T-helper 17 cell (primary cell): ENCODE results near the gene CCL24. TPM values are rescaled to one million over a fixed set of nuclear protein-coding genes. Genes with fewer than 3 reads are reported as not detected.
"Not testable (repeated sequence)": the region's sequence is repeated elsewhere in the genome, so short reads cannot be mapped to it uniquely, and the experiment has no call there.

ENCODE experiments used
- ATAC-seq: fragments of 150-1000 bp; cut with Tn5 transposase; 2 replicates; pipeline ENCODE4 v1.10.0; 2021; ENCODE audit warnings: mild to moderate bottlenecking, moderate library complexity
- DNase-seq, 3 donors: peaks; one replicate each; pipeline versions ENCODE4 v3.0.0 to v3.0.0-alpha.2; 2020 to 2021
- H3K9me3 ChIP-seq: one replicate; pipeline ENCODE4 v1.7.0; 2013; ENCODE audit warnings: low read length, mild to moderate bottlenecking; ENCODE audit not compliant: control insufficient read depth, poor library complexity, severe bottlenecking
- H3K27ac Mint-ChIP-seq: one replicate; pipeline ENCODE4 v1.8.0; 2022; ENCODE audit warnings: mild to moderate bottlenecking, moderate library complexity, mixed read lengths
- H3K27me3 Mint-ChIP-seq: one replicate; pipeline ENCODE4 v1.8.0; 2022; ENCODE audit warnings: mixed read lengths
- H3K36me3 Mint-ChIP-seq: one replicate; pipeline ENCODE4 v1.8.0; 2022; ENCODE audit warnings: low read depth, mixed read lengths
- H3K4me1 Mint-ChIP-seq: one replicate; pipeline ENCODE4 v1.8.0; 2022; ENCODE audit warnings: mild to moderate bottlenecking, mixed read lengths
- H3K4me3 Mint-ChIP-seq: one replicate; pipeline ENCODE4 v1.8.0; 2022; ENCODE audit warnings: mild to moderate bottlenecking, moderate library complexity, mixed read lengths
- total RNA-seq, 4 donors: library from RNA in 2 of 4; stranded (reverse) in 2 of 4; gene quantifications; one replicate each; pipeline ENCODE4 v1.2.3 and lab custom pipeline; 2022 to 2026

CCL24 gene
- total RNA-seq, 2 donors from 2014 or later = not detected

DNA sequence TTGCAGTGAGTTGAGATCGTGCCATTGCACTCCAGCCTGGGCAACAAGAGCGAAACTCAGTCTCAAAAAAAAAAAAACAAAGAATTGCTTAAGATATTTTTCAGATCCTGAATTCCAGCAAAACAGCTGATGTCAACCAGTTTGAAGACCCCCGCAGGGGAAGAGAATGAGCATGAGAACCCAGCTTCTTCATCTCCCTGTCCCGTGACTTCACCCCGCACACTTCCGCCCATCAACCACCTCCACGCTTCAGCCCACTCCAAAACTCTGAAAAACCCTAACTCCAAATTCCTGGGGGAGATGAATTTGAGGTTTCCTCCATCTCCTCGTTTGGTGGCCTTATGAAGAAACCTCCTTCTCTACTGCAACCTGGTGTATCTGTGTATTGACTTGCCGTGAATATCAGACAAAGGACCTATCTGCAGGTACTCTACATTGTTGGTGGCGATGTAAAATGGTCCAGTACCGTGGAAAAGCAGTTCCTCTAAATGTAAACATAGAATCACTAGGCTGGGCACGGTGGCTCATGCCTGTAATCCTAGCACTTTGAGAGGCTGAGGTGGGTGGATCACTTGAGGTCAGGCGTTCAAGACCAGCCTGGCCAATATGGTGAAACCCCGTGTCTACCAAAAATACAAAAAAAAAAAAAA is 24.8 kb upstream of the CCL24 start:
- H3K4me3 Mint-ChIP-seq, DNase-seq, H3K4me1 Mint-ChIP-seq, H3K36me3 Mint-ChIP-seq, H3K27ac Mint-ChIP-seq, H3K27me3 Mint-ChIP-seq, ATAC-seq, H3K9me3 ChIP-seq: not testable (repeated sequence)

DNA sequence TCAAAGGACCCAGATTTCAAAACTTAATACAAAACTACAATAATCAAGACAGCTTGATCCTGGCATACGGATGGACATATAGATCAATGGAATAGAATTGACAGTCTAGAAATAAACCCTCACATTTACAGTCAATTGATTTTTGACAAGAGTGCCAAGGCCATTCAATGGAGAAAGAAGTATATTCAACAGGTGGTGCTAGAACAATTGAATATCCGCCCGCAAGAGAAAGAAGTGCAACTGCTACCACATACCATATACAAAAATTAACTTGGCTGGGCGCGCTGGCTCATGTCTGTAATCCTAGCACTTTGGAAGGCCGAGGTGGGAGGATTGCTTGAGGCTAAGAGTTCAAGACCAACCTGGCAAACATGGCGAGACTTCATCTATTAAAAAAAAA is 23.2 kb upstream of the CCL24 start:
- H3K4me3 Mint-ChIP-seq = no peak overlapping the region
- H3K36me3 Mint-ChIP-seq = peaks cover 2% of the 10 kb centered on the region
- H3K4me1 Mint-ChIP-seq = no peaks in the 10 kb centered on the region
- no peaks in the 10 kb centered on the region for H3K9me3 ChIP-seq
- no peak for DNase-seq
- no peak overlapping the region for H3K27ac Mint-ChIP-seq
- ATAC-seq = no peak
- H3K27me3 Mint-ChIP-seq = peaks cover 9% of the 10 kb centered on the region

DNA sequence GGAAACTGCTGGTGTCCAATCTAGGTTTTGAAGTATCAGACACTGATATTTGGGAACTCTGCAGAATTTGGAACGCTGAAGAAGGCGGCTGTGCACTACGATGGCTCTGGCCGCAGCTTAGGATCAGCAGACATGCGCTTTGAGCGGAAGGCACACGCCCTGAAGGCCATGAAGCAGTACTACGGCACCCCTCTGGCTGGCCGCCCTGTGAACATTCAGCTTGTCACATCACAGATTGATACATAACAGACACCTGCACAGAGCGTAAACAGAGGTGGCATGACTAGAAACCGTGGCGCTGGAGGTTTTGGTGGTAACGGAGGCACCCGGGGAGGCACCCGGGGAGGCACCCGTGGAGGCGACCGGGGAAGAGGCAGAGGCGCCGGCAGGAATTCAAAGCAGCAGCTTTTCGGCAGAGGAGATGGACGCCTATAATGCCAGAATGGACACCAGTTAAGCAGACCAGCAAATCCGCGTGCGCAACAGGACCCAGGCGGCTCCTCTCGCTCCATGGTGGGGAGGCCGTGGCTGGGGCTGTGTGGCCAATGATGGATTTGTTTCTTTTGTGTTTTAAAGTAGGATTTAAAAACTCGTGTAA is 22.2 kb upstream of the CCL24 start:
- ATAC-seq (no peak), DNase-seq (no peak)
- Mint-ChIP-seq H3K27ac (no peak overlapping the region), H3K4me3 (no peak overlapping the region), H3K36me3 (peaks cover 2% of the 10 kb centered on the region), H3K4me1 (no peaks in the 10 kb centered on the region), H3K27me3 (peaks cover 13% of the 10 kb centered on the region)
- no peaks in the 10 kb centered on the region for H3K9me3 ChIP-seq

DNA sequence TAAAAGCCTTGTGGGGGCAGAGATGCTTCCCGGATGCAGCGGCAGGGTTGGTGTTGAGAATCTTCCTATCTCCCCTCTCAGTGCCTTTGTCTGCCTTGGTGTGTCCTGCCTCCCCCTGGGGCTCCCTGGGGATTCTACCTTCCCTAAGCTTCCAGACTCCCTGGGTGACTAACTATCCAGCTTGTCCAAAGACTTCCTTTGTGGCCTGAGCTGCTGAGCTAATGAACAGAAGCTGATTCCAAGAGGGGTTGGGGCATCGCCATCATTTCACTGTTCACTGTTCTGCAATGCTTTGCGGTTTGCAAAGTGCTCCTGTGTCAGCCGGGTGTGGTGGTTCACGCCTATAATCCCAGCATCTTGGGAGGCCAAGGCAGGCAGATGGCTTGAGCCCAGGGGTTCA is 20.1 kb upstream of the CCL24 start:
- ATAC-seq, H3K27ac Mint-ChIP-seq, DNase-seq, H3K9me3 ChIP-seq, H3K4me1 Mint-ChIP-seq, H3K36me3 Mint-ChIP-seq, H3K4me3 Mint-ChIP-seq: not testable (repeated sequence)
- peaks cover 14% of the 10 kb centered on the region for H3K27me3 Mint-ChIP-seq

DNA sequence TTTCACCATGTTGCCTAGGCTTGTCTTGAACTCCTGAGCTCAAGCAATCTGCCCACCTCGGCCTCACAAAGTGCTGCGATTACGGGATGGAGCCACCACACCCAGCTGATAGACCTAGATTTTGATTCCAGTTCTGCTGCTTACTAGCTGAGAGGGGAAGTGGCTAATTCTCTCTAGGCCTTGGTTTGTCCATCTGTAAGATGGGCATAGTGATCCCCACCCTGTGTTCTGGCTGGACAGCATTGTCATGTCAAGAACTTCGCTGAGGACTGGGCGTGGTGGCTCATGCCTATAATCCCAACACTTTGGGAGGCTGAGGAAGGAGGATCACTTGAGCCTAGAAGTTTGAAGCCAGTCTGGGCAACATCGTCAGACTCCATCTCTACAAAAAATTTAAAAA is 17.4 kb upstream of the CCL24 start:
- DNase-seq = no peak
- Mint-ChIP-seq H3K4me1 (no peaks in the 10 kb centered on the region), H3K27ac (no peak overlapping the region), H3K4me3 (no peak overlapping the region), H3K27me3 (peaks cover 14% of the 10 kb centered on the region), H3K36me3 (peaks cover 2% of the 10 kb centered on the region)
- ATAC-seq = no peak
- no peaks in the 10 kb centered on the region for H3K9me3 ChIP-seq

DNA sequence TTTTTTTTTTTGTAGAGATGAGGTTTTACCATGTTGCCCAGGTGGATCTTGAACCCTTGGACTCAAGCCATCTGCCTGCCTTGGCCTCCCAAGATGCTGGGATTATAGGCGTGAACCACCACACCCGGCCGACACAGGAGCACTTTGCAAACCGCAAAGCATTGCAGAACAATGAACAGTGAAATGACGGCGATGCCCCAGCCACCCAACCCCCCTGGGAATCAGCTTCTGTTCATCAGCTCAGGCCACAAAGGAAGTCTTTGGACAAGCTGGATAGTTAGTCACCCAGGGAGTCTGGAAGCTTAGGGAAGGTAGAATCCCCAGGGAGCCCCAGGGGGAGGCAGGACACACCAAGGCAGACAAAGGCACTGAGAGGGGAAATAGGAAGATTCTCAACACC is 16.1 kb upstream of the CCL24 start:
- not testable (repeated sequence) for H3K4me1 Mint-ChIP-seq, ATAC-seq, H3K27ac Mint-ChIP-seq, H3K9me3 ChIP-seq, H3K4me3 Mint-ChIP-seq, H3K36me3 Mint-ChIP-seq, DNase-seq
- peaks cover 14% of the 10 kb centered on the region for H3K27me3 Mint-ChIP-seq

DNA sequence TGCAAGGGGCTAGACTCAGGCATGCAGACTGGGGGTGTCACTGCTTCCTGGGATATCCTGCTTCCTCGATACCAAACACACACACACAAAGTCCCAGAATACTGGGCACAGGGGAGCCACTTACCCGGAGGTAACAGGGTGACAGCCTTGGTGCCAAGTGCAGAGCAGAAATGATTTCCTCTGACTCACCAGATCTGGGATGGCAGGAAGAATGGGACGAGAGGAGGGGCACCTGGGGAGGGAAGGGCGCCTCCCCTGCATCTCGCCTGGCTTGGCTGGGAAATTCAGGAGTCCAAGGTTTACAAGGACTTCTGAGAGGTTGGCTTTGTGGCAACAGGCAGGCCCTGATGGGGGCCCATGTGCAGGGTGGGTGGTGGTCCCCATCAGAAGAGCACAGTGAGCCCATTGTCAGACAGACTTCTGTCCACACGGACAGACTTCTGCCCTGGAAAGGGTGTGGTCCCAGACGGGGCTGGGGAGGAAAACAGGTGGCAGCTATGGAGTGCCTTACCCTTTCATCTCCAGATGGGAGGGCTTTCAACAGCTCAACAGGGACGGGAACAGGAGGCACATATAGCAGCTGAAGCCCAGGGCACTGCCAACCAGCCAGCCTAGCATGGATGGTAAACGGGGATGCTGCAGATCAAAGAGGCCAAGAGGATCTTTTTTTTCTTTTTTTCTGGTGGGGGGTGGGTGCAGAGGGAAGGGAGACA is 9.7 kb upstream of the CCL24 start:
- Mint-ChIP-seq H3K36me3 (peaks cover 4% of the 10 kb centered on the region), H3K27ac (no peak overlapping the region), H3K4me3 (no peak overlapping the region), H3K4me1 (no peaks in the 10 kb centered on the region), H3K27me3 (no peaks in the 10 kb centered on the region)
- no peaks in the 10 kb centered on the region for H3K9me3 ChIP-seq
- ATAC-seq = no peak
- DNase-seq = no peak

DNA sequence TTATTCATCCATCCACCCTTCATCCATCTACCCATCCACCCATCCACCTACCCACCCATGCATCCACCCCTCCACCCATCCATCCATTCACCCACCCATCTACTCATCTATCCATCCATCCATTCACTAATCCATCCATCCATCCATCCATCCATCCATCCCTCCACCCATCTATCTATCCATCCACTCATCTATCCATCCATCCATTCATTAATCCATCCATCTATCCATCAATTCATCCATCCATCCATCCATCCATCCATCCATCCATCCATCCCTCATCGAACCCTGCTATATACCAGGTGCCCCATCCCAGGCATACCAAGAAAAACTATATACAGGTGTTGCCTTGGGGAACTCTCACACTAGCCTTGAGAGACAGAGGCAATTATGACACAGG is 7.1 kb upstream of the CCL24 start:
- Mint-ChIP-seq H3K27me3 (no peaks in the 10 kb centered on the region), H3K4me3 (no peak overlapping the region), H3K36me3 (peaks cover 2% of the 10 kb centered on the region), H3K4me1 (no peaks in the 10 kb centered on the region), H3K27ac (no peak overlapping the region)
- ATAC-seq = no peak
- H3K9me3 ChIP-seq = no peaks in the 10 kb centered on the region
- no peak for DNase-seq

DNA sequence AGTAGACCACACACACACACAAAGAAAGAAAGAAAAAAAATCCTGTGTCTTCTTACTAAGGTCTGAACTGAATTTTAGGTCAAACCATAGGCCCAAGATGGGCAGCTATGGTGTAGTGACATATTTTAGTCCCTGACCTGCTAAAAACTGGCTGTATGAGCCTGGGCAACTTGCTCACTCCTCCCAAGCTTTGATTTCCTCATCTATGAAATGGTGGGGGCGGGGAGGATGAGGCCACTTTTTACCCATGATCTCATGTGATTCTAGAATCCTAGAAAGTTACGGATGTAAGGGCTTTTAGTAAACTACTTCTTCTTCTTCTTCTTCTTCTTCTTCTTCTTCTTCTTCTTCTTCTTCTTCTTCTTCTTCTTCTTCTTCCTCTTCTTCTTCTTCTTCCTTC is 6.1 kb upstream of the CCL24 start:
- H3K27ac Mint-ChIP-seq = no peak overlapping the region
- DNase-seq (no peak), ATAC-seq (no peak)
- H3K4me3 Mint-ChIP-seq = no peak overlapping the region
- H3K27me3 Mint-ChIP-seq = no peaks in the 10 kb centered on the region
- H3K36me3 Mint-ChIP-seq = peaks cover 2% of the 10 kb centered on the region
- H3K4me1 Mint-ChIP-seq = no peaks in the 10 kb centered on the region
- no peaks in the 10 kb centered on the region for H3K9me3 ChIP-seq

DNA sequence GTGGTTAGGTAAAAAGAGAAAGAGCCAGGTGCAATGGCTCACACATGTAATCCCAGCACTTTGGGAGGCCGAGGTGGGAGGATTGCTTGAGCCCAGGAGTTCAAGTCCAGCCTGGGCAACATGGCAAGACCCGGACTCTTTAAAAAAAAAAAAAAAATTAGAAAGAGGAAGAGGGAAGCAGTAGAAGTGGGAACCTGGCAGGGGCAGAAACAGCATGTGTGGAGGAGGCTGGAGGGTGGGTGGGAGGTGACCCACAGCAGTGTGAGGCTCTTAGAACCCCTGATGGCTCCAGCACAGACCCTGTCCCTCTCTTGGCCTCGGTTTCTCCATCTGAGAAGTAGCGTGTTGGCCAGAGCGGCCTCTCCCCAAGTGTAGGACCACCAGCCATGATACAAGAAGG is 4.9 kb upstream of the CCL24 start:
- Mint-ChIP-seq H3K27me3 (peaks cover 8% of the 10 kb centered on the region), H3K4me3 (no peak overlapping the region), H3K27ac (peak overlapping the region; percentile 66), H3K36me3 (peaks cover 2% of the 10 kb centered on the region), H3K4me1 (no peaks in the 10 kb centered on the region)
- ATAC-seq = no peak
- H3K9me3 ChIP-seq = no peaks in the 10 kb centered on the region
- DNase-seq = no peak

DNA sequence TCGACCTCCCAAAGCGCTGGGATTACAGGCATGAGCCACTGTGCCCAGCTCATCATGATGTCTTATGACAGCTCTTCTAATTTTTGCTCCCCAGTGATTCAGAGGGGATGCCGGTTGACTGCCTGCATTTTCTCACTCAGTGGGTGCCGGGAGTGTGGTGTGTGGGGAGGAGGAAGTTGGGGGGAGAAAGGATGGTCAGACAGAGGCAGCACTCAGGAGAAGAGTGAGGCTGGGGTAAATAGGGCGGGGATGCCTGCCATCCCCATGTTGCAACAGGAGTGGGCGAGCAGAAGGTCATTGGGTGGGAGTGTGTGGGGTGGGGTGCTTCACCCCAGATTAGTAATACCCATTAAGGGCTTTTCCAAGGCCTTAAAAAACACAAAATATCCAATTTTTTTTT is 3.5 kb upstream of the CCL24 start:
- no peak for ATAC-seq
- no peak for DNase-seq
- H3K36me3 Mint-ChIP-seq = peaks cover 2% of the 10 kb centered on the region
- peaks cover 8% of the 10 kb centered on the region for H3K27me3 Mint-ChIP-seq
- no peak overlapping the region for H3K4me3 Mint-ChIP-seq
- H3K27ac Mint-ChIP-seq = no peak overlapping the region
- no peaks in the 10 kb centered on the region for H3K9me3 ChIP-seq
- H3K4me1 Mint-ChIP-seq = no peaks in the 10 kb centered on the region

DNA sequence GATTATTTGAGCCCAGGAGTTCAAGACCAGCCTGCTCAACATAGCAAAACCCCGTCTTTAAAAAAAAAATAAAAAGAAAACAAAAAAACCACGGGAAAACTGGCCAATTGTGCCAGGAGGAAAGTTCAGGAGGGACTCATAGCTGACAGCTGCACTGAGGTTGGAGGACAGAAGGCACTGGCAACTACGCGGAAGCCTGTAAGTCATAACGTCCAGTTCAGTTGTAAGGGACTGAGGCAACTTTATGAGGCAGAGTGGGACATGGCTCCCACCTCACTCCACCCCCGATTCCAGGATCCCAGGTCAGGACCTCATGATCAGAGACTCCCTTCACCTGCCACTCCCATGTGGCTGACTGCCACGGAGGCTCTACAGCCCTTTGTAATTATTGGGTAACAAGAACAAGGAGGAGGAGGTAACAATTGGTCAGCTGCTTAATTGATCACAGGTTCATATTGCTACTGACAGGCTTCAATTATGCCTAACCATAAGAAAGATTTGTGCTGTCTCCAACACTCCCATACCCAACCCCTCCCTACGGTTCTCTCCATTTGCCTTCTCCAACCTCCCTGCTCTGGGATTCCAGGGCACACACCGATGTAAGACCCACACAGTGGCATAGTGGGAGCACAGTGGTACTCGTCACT is 1.9 kb upstream of the CCL24 start:
- DNase-seq (no peak), ATAC-seq (no peak)
- Mint-ChIP-seq H3K27me3 (peaks cover 8% of the 10 kb centered on the region), H3K4me1 (no peaks in the 10 kb centered on the region), H3K4me3 (no peak overlapping the region), H3K27ac (no peak overlapping the region), H3K36me3 (no peaks in the 10 kb centered on the region)
- H3K9me3 ChIP-seq = no peaks in the 10 kb centered on the region

DNA sequence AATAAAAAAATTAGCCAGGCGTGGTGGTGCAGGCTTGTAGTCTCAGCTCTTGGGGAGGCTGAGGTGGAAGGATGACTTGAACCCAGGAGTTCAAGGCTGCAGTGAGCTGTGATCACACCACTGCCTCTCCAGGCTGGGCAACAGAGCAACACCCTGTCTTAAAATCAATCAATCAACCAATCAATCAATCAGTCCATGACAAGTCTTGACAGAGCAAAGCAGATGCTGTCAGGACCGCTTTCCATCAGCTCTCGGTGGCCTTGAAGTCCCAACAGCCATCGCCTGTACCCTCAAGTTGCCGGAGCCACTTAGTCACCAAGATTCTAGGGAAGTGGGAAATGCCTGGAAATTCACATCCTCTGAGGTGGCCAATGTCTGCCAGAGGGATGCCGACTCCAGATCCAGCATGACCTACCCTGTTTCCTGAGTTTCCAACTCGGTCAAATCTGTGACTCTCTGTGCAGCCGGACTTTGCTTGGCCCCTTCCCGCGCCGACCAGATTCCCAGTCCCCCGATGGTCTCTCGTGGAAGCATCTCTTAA is 871 bp upstream of the CCL24 start:
- H3K36me3 Mint-ChIP-seq = no peaks in the 10 kb centered on the region
- DNase-seq (no peak), ATAC-seq (no peak)
- no peak overlapping the region for H3K27ac Mint-ChIP-seq
- H3K9me3 ChIP-seq = no peaks in the 10 kb centered on the region
- H3K4me3 Mint-ChIP-seq = no peak overlapping the region
- peaks cover 8% of the 10 kb centered on the region for H3K27me3 Mint-ChIP-seq
- no peaks in the 10 kb centered on the region for H3K4me1 Mint-ChIP-seq
